NCI-H524 (cell line): ENCODE results near the gene TRIP11.
"Not testable (repeated sequence)": the region's sequence is repeated elsewhere in the genome, so short reads cannot be mapped to it uniquely, and the experiment has no call there.

ENCODE experiments used
- DNase-seq, 2 experiments: peaks; one replicate each; lab custom pipeline; 2025; lab: John Stamatoyannopoulos, UW

The TRIP11 gene

GRCh38 chr14:92039719-92040430 lies at the start of gene TRIP11:
TSS of gene TRIP11 (minus strand) at chr14:92040059. CDS start at chr14:92039685, 374 bp downstream.
- peak; percentile 91 to 96 for DNase-seq

- DNase-seq, result no peak
Measured at GRCh38 chr14:92088494-92088893, 48.6 kb upstream of the TRIP11 start.

- DNase-seq, result no peak
Measured at GRCh38 chr14:92074555-92074954, 34.7 kb upstream of the TRIP11 start.

GRCh38 chr14:92058006-92058917 lies 18.4 kb upstream of the TRIP11 start:
- no peak for DNase-seq

- no peak for DNase-seq
Measured at GRCh38 chr14:92049781-92050180, 9.9 kb upstream of the TRIP11 start.

GRCh38 chr14:92049221-92049620 lies 9.4 kb upstream of the TRIP11 start:
- DNase-seq, result not testable (repeated sequence)

- DNase-seq, result not testable (repeated sequence)
Measured at GRCh38 chr14:92045904-92046303, 6.0 kb upstream of the TRIP11 start.

GRCh38 chr14:92041766-92042165 lies 1.9 kb upstream of the TRIP11 start:
- DNase-seq, result not testable (repeated sequence)

- DNase-seq, result no peak
Measured at GRCh38 chr14:92041203-92041602, 1.3 kb upstream of the TRIP11 start.

- DNase-seq, result peak in 1 of 2 experiments; percentile 40
Measured at GRCh38 chr14:92040431-92041051, 682 bp upstream of the TRIP11 start.

- peak; percentile 74 to 75 for DNase-seq
Measured at GRCh38 chr14:92039063-92039718, 668 bp downstream of the TRIP11 start.

- no peak for DNase-seq
Measured at GRCh38 chr14:92037989-92038388, 1.9 kb downstream of the TRIP11 start.

- DNase-seq, result no peak
Measured at GRCh38 chr14:92035890-92036289, 4.0 kb downstream of the TRIP11 start.

- DNase-seq, result no peak
Measured at GRCh38 chr14:92033906-92034687, 5.8 kb downstream of the TRIP11 start.

GRCh38 chr14:92033433-92033832 lies 6.4 kb downstream of the TRIP11 start:
- no peak for DNase-seq

GRCh38 chr14:92026548-92027190 lies 13.2 kb downstream of the TRIP11 start:
- DNase-seq, result no peak

- no peak for DNase-seq
Measured at GRCh38 chr14:92022036-92022435, 17.8 kb downstream of the TRIP11 start.

GRCh38 chr14:92021523-92021922 lies 18.3 kb downstream of the TRIP11 start:
- no peak for DNase-seq

- DNase-seq, result no peak
Measured at GRCh38 chr14:92014040-92014439, 25.8 kb downstream of the TRIP11 start.

GRCh38 chr14:92012121-92012748 lies 27.6 kb downstream of the TRIP11 start:
- DNase-seq, result no peak
